ENCODE measurements around the gene PPP1R14B. TPM values are rescaled to one million over a fixed set of nuclear protein-coding genes. Genes with fewer than 3 reads are reported as not detected.

Gene PPP1R14B
- total and polyA plus RNA-seq, 4 donors, result 24.2 to 57.6 (median 38.3) TPM

- no peaks in the 10 kb centered on the region for H3K9me3 ChIP-seq (ENCODE audit: control insufficient read depth in 4 of 4, low read length in 3 of 4)
- no peak overlapping the region for H3K9ac ChIP-seq (ENCODE audit: low read depth in 1 of 2, low read length in 2 of 2)
- peaks cover 0 to 21% (median 7%) of the 10 kb centered on the region in 4 donors for H3K36me3 ChIP-seq (ENCODE audit: control insufficient read depth in 4 of 4, insufficient read depth in 3 of 4, low read depth in 1 of 4, low read length in 3 of 4)
- H3K27me3 ChIP-seq (ENCODE audit: control insufficient read depth in 4 of 4, insufficient read depth in 4 of 4, low read length in 3 of 4), result no peaks in the 10 kb centered on the region
- H3K4me3 ChIP-seq (ENCODE audit: low read depth in 1 of 3, low read length in 3 of 3), result no peak overlapping the region
- no peak for DNase-seq (ENCODE audit: low spot score)
- no peak for TF ChIP-seq CTCF (IDR thresholded peaks at IDR 0.05; ENCODE audit: low read depth, low read length, missing input control)
- TF ChIP-seq JUND (IDR thresholded peaks at IDR 0.05), result no peak
- TF ChIP-seq FOXA1 (IDR thresholded peaks at IDR 0.05), result no peak
- no peak for TF ChIP-seq ATF3 (IDR thresholded peaks at IDR 0.05)
- no peak for TF ChIP-seq SP1 (IDR thresholded peaks at IDR 0.05)
- TF ChIP-seq RXRA (IDR thresholded peaks at IDR 0.05), result no peak
- TF ChIP-seq HNF4G (IDR thresholded peaks at IDR 0.05), result no peak
- no peak for TF ChIP-seq HNF4A (conservative IDR thresholded peaks at IDR 0.05)
- TF ChIP-seq NR2F2 (IDR thresholded peaks at IDR 0.05), result no peak
- no peak for TF ChIP-seq TAF1 (conservative IDR thresholded peaks at IDR 0.05)
- no peak for TF ChIP-seq FOXA2 (IDR thresholded peaks at IDR 0.05)
- no peak for TF ChIP-seq REST (IDR thresholded peaks at IDR 0.05)
- no peak for TF ChIP-seq EGR1 (IDR thresholded peaks at IDR 0.05; ENCODE audit: low read depth in 2 of 2)
- no peak for TF ChIP-seq MAX (IDR thresholded peaks at IDR 0.05)
- TF ChIP-seq ZBTB33 (IDR thresholded peaks at IDR 0.05), result no peak
- no peak for TF ChIP-seq YY1 (IDR thresholded peaks at IDR 0.05)
- 88% methylated on average over 2 of the region's 2 CpGs for WGBS
- peaks cover 6 to 23% (median 13%) of the 10 kb centered on the region in 4 donors for H3K4me1 ChIP-seq (ENCODE audit: control insufficient read depth in 4 of 4, insufficient read depth in 4 of 4, low read length in 3 of 4)
- H3K27ac ChIP-seq (ENCODE audit: low read depth in 1 of 2, low read length in 2 of 2), result no peak overlapping the region
Observed at GRCh38 chr11:64275841-64276240, 29.1 kb upstream of the PPP1R14B start.
